Hematopoietic multipotent progenitor cell treated with erythropoietin and hydrocortisone succinate and interleukin-3 and kit ligand, for 15 days (in vitro differentiated cells): ENCODE measurements around the gene BMP8B.
"Not testable (repeated sequence)": the region's sequence is repeated elsewhere in the genome, so short reads cannot be mapped to it uniquely, and the experiment has no call there.

Experiments used
- DNase-seq: peaks from one replicate; pipeline ENCODE4 v3.0.0-alpha.2; 2015; ENCODE audit warnings: low spot score

The BMP8B gene

GRCh38 chr1:39788758-39789570 lies at the start of gene BMP8B:
Gene BMP8B, minus strand, starts transcription at chr1:39788865. Its CDS starts 380 bp downstream, at chr1:39788485.
- DNase-seq = peak; percentile 55

- no peak for DNase-seq
Measured at GRCh38 chr1:39836595-39837110, 48.0 kb upstream of the BMP8B start.

GRCh38 chr1:39835935-39836594 lies 47.4 kb upstream of the BMP8B start:
- DNase-seq = no peak

- DNase-seq = no peak
Measured at GRCh38 chr1:39835110-39835509, 46.4 kb upstream of the BMP8B start.

GRCh38 chr1:39833621-39834385 lies 45.1 kb upstream of the BMP8B start:
- DNase-seq = no peak

GRCh38 chr1:39833121-39833520 lies 44.5 kb upstream of the BMP8B start:
- DNase-seq = no peak

- no peak for DNase-seq
Measured at GRCh38 chr1:39832294-39832693, 43.6 kb upstream of the BMP8B start.

GRCh38 chr1:39829791-39830533 lies 41.3 kb upstream of the BMP8B start:
- no peak for DNase-seq

GRCh38 chr1:39828734-39829133 lies 40.1 kb upstream of the BMP8B start:
- DNase-seq = no peak

- not testable (repeated sequence) for DNase-seq
Measured at GRCh38 chr1:39828255-39828654, 39.6 kb upstream of the BMP8B start.

GRCh38 chr1:39827201-39827600 lies 38.5 kb upstream of the BMP8B start:
- no peak for DNase-seq

- DNase-seq = no peak
Measured at GRCh38 chr1:39826583-39826982, 37.9 kb upstream of the BMP8B start.

GRCh38 chr1:39825432-39825941 lies 36.8 kb upstream of the BMP8B start:
- no peak for DNase-seq

GRCh38 chr1:39823450-39823849 lies 34.8 kb upstream of the BMP8B start:
- not testable (repeated sequence) for DNase-seq

- DNase-seq = no peak
Measured at GRCh38 chr1:39822146-39822545, 33.5 kb upstream of the BMP8B start.

GRCh38 chr1:39819091-39819812 lies 30.6 kb upstream of the BMP8B start:
- DNase-seq = no peak

GRCh38 chr1:39818482-39818881 lies 29.8 kb upstream of the BMP8B start:
- DNase-seq = no peak

GRCh38 chr1:39817091-39817932 lies 28.6 kb upstream of the BMP8B start:
- DNase-seq = not testable (repeated sequence)

GRCh38 chr1:39816415-39817090 lies 27.9 kb upstream of the BMP8B start:
- DNase-seq = peak; percentile 72
